GM19463 (cell line): ENCODE data around the gene DOCK11.
"Not testable (repeated sequence)": the region's sequence is repeated elsewhere in the genome, so short reads cannot be mapped to it uniquely, and the experiment has no call there.

ENCODE experiments used
- ATAC-seq: cut with Tn5 transposase; IDR thresholded peaks from one replicate; pipeline ENCODE4 v1.9.1; 2021; ENCODE audit warnings: mild to moderate bottlenecking, moderate library complexity; ENCODE audit not compliant: unreplicated experiment

DOCK11 gene

GRCh38 chrX:118727686-118728339 lies 232.2 kb downstream of the DOCK11 start:
- ATAC-seq, result peak; percentile 14

- no peak for ATAC-seq
Measured at GRCh38 chrX:118729042-118729652, 233.5 kb downstream of the DOCK11 start.

- ATAC-seq, result no peak
Measured at GRCh38 chrX:118730500-118731247, 235.1 kb downstream of the DOCK11 start.

- not testable (repeated sequence) for ATAC-seq
Measured at GRCh38 chrX:118732551-118732950, 236.9 kb downstream of the DOCK11 start.

GRCh38 chrX:118734909-118735308 lies 239.3 kb downstream of the DOCK11 start:
- peak; percentile 51 for ATAC-seq
